ENCODE results near the gene TSPAN12. TPM values are rescaled to one million over a fixed set of nuclear protein-coding genes. Genes with fewer than 3 reads are reported as not detected.

TSPAN12 gene
- polyA plus RNA-seq, 2 of the 4 experiments (the other 2 are of a cell fraction): 0.62 to 0.98 TPM

DNA sequence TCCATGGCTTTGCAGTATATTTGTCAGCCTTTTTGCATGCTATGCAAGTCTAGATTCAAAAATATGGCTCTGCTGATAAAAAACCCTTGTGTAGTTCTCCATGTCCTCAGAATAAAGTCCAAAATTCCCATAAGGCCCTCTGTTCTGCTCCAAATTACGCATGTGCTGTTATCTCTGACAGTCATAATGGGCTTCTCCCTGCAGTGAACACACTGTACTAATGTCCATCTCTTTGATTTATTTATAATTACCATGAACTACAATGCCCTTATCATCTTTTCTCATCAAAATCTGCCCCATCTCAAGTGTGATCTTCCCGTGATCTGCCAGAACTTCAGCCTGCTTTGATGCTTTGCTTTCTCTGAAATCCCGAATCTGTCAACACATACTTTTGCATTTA is 87.7 kb downstream of the TSPAN12 start:
- 21% methylated on average over 3 of the region's 3 CpGs for WGBS (ENCODE audit: missing lambda C conversion rate)
- Histone ChIP-seq H3K4me2 (no peak overlapping the region), H3K27ac (no peak overlapping the region), H3K4me3 (no peak overlapping the region), H3K9me3 (no peaks in the 10 kb centered on the region), H3K4me1 (no peaks in the 10 kb centered on the region)
- ChIA-PET CTCF (no interaction called here), POLR2A (no interaction called here)
- TF ChIP-seq MAX (IDR thresholded peaks at IDR 0.05) (no peak), HOXA7 (CRISPR knock-in tag; IDR thresholded peaks at IDR 0.05) (no peak), CBX2 (IDR thresholded peaks at IDR 0.05; ENCODE audit: borderline replicate concordance, low read depth) (no peak), RCOR1 (IDR thresholded peaks at IDR 0.05; ENCODE audit: low read depth, low read length) (no peak), BHLHE40 (IDR thresholded peaks at IDR 0.05; ENCODE audit: low read depth, low read length) (no peak), ZFP36 (IDR thresholded peaks at IDR 0.05; ENCODE audit: borderline replicate concordance, partially characterized antibody) (no peak), FOSB (CRISPR knock-in tag; IDR thresholded peaks at IDR 0.05) (no peak), MAFK (IDR thresholded peaks at IDR 0.05; ENCODE audit: partially characterized antibody) (no peak), TP53 (CRISPR knock-in tag; IDR thresholded peaks at IDR 0.05) (no peak), EHF (CRISPR knock-in tag; IDR thresholded peaks at IDR 0.05) (no peak), NR3C1 (IDR thresholded peaks at IDR 0.05) (no peak), SREBF2 (IDR thresholded peaks at IDR 0.05) (no peak), KDM1A (IDR thresholded peaks at IDR 0.05; ENCODE audit: low read depth) (no peak), POLR2AphosphoS2 (conservative IDR thresholded peaks at IDR 0.05; ENCODE audit: low read length) (no peak), RFX5 (IDR thresholded peaks at IDR 0.05) (no peak), ZC3H11A (IDR thresholded peaks at IDR 0.05) (no peak)
- TF ChIP-seq, protein P1, sequence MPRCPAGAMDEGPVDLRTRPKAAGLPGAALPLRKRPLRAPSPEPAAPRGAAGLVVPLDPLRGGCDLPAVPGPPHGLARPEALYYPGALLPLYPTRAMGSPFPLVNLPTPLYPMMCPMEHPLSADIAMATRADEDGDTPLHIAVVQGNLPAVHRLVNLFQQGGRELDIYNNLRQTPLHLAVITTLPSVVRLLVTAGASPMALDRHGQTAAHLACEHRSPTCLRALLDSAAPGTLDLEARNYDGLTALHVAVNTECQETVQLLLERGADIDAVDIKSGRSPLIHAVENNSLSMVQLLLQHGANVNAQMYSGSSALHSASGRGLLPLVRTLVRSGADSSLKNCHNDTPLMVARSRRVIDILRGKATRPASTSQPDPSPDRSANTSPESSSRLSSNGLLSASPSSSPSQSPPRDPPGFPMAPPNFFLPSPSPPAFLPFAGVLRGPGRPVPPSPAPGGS (IDR thresholded peaks at IDR 0.05): no peak
- TF ChIP-seq, protein P2, sequence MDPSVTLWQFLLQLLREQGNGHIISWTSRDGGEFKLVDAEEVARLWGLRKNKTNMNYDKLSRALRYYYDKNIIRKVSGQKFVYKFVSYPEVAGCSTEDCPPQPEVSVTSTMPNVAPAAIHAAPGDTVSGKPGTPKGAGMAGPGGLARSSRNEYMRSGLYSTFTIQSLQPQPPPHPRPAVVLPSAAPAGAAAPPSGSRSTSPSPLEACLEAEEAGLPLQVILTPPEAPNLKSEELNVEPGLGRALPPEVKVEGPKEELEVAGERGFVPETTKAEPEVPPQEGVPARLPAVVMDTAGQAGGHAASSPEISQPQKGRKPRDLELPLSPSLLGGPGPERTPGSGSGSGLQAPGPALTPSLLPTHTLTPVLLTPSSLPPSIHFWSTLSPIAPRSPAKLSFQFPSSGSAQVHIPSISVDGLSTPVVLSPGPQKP (IDR thresholded peaks at IDR 0.05; ENCODE audit: low read depth, low read length): no peak
- TF ChIP-seq, protein P3, sequence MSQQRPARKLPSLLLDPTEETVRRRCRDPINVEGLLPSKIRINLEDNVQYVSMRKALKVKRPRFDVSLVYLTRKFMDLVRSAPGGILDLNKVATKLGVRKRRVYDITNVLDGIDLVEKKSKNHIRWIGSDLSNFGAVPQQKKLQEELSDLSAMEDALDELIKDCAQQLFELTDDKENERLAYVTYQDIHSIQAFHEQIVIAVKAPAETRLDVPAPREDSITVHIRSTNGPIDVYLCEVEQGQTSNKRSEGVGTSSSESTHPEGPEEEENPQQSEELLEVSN (IDR thresholded peaks at IDR 0.05; ENCODE audit: borderline replicate concordance, low read depth): no peak
- TF ChIP-seq, protein P4, sequence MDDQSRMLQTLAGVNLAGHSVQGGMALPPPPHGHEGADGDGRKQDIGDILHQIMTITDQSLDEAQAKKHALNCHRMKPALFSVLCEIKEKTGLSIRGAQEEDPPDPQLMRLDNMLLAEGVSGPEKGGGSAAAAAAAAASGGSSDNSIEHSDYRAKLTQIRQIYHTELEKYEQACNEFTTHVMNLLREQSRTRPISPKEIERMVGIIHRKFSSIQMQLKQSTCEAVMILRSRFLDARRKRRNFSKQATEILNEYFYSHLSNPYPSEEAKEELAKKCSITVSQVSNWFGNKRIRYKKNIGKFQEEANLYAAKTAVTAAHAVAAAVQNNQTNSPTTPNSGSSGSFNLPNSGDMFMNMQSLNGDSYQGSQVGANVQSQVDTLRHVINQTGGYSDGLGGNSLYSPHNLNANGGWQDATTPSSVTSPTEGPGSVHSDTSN (IDR thresholded peaks at IDR 0.05): no peak
- no peak for FAIRE-seq
- ATAC-seq: no peak
- no peak for DNase-seq (ENCODE audit: low read depth in 1 of 2, low spot score in 1 of 2)

GRCh38 chr7:120760851-120761250 is 97.1 kb downstream of the TSPAN12 start:
- Histone ChIP-seq H3K9me3 (no peaks in the 10 kb centered on the region), H3K4me3 (no peak overlapping the region), H3K4me1 (no peaks in the 10 kb centered on the region), H3K27ac (no peak overlapping the region), H3K4me2 (no peak overlapping the region)
- CTCF ChIA-PET: interaction anchor here (1.1 to 1.2 kb wide), 2 partner anchors 21 to 36 kb away, joined by 3 to 4 read pairs; no protein-coding TSS in a partner anchor
- POLR2A ChIA-PET: no interaction called here
- ATAC-seq (no peak; a peak in 1 of 6 replicates), DNase-seq (ENCODE audit: low read depth in 1 of 2, low spot score in 1 of 2) (no peak), FAIRE-seq (no peak)
- TF ChIP-seq HDAC2 (IDR thresholded peaks at IDR 0.05): no peak
- TF ChIP-seq EHMT2 (IDR thresholded peaks at IDR 0.05; ENCODE audit: low read depth): no peak
- no peak for TF ChIP-seq ZFP36 (IDR thresholded peaks at IDR 0.05; ENCODE audit: borderline replicate concordance, partially characterized antibody)
- no peak for TF ChIP-seq EP300 (IDR thresholded peaks at IDR 0.05)
- TF ChIP-seq, protein P2 (IDR thresholded peaks at IDR 0.05; ENCODE audit: low read depth, low read length): no peak
- TF ChIP-seq, protein P5, sequence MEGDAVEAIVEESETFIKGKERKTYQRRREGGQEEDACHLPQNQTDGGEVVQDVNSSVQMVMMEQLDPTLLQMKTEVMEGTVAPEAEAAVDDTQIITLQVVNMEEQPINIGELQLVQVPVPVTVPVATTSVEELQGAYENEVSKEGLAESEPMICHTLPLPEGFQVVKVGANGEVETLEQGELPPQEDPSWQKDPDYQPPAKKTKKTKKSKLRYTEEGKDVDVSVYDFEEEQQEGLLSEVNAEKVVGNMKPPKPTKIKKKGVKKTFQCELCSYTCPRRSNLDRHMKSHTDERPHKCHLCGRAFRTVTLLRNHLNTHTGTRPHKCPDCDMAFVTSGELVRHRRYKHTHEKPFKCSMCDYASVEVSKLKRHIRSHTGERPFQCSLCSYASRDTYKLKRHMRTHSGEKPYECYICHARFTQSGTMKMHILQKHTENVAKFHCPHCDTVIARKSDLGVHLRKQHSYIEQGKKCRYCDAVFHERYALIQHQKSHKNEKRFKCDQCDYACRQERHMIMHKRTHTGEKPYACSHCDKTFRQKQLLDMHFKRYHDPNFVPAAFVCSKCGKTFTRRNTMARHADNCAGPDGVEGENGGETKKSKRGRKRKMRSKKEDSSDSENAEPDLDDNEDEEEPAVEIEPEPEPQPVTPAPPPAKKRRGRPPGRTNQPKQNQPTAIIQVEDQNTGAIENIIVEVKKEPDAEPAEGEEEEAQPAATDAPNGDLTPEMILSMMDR (IDR thresholded peaks at IDR 0.05): no peak
- TF ChIP-seq KDM1A (IDR thresholded peaks at IDR 0.05; ENCODE audit: low read depth): no peak
- TF ChIP-seq RAD21 (conservative IDR thresholded peaks at IDR 0.05 in 1 of 2, IDR thresholded peaks at IDR 0.05 in 1 of 2): no peak
- no peak for TF ChIP-seq HOXB5 (CRISPR knock-in tag; IDR thresholded peaks at IDR 0.05)
- TF ChIP-seq HEYL (CRISPR knock-in tag; IDR thresholded peaks at IDR 0.05): no peak
- no peak for TF ChIP-seq POLR2A (IDR thresholded peaks at IDR 0.05; ENCODE audit: low read length)
- no peak for TF ChIP-seq SMC3 (IDR thresholded peaks at IDR 0.05)
- no peak for TF ChIP-seq RNF2 (IDR thresholded peaks at IDR 0.05; ENCODE audit: borderline replicate concordance, low read depth)
- TF ChIP-seq ESRRA (IDR thresholded peaks at IDR 0.05; ENCODE audit: borderline replicate concordance, low read length): no peak
- WGBS (ENCODE audit: missing lambda C conversion rate): 1% methylated on average over 3 of the region's 3 CpGs

All from A549 (cell line).